GM18505 (cell line): ENCODE results near the gene LRRC4B.
"Not testable (repeated sequence)": the region's sequence is repeated elsewhere in the genome, so short reads cannot be mapped to it uniquely, and the experiment has no call there.

Source experiments
- ATAC-seq: cut with Tn5 transposase; IDR thresholded peaks from one replicate; pipeline ENCODE4 v1.9.1; 2021; ENCODE audit not compliant: unreplicated experiment
- POLR2A ChIP-seq: IDR thresholded peaks from 4 replicates; pipeline ENCODE4 v1.6.1; 2011; ENCODE audit warnings: borderline replicate concordance; ENCODE audit not compliant: insufficient read depth, insufficient read length; ENCODE audit errors: extremely low read depth

The LRRC4B gene

DNA sequence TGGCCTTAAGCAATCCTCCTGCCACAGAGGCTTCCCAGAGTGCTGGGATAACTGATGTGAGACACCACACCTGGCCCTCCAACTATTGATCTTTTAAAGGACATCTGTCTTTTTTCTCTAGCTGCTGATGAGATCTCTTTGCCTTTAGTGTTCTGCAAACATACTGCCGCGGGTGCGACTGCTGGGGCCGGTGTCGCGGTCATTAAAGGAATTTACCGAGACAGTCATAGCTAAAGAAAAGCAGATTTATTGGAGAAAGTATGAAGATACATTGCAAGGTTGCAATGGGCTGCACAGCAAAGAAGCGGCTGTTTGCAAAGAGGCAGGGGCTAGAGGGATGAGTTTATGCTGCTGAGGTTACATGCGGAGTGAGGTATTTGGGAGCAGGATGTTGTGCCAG, 31.2 kb upstream of the LRRC4B start:
- ATAC-seq: no peak

DNA sequence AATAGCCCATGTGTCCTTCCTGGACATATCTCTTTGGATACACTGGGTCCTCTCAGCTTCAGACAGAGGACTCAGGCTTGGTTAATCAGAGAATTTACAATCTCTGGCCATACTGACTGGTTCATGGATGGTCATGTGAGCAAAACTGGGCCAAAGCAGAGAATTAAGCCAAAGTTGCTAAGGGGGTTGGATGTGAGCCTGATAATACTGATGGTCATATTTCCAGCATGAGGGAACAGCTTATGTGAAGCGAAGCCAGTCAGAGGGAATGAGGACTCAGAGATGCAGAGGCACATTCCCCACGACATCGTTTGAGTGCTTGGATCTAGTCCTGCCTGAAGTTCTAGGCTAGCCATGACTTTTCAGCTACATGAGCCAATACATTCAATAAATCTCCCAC, 22.0 kb upstream of the LRRC4B start:
- no peak for TF ChIP-seq POLR2A
- no peak for ATAC-seq

More for the DNA sequence above, 31.2 kb upstream of the LRRC4B start:
- no peak for TF ChIP-seq POLR2A

GRCh38 chr19:50581795-50582660, 13.8 kb upstream of the LRRC4B start:
- ATAC-seq: not testable (repeated sequence)

GRCh38 chr19:50580970-50581634, 12.9 kb upstream of the LRRC4B start:
- TF ChIP-seq POLR2A: no peak
- no peak for ATAC-seq

- ATAC-seq: no peak
- no peak for TF ChIP-seq POLR2A
Observed at GRCh38 chr19:50580240-50580639, 12.0 kb upstream of the LRRC4B start.

DNA sequence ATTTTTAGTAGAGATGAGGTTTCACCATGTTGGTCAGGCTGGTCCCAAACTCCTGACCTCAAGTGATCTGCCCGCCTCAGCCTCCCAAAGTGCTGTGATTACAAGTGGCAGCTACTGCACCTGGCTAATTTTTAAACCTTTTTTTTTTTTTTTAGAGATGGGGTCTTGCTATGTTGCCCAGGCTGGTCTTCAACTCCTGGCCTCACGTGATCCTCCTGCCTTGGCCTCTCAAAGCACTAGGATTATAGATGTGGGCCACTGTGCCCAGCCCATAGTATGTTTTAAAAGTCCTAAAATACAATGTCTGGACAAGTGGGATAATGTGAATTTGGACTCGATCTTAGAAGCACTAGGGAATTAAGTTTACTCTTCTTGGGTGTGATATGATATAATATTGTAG, 8.5 kb upstream of the LRRC4B start:
- ATAC-seq: not testable (repeated sequence)

DNA sequence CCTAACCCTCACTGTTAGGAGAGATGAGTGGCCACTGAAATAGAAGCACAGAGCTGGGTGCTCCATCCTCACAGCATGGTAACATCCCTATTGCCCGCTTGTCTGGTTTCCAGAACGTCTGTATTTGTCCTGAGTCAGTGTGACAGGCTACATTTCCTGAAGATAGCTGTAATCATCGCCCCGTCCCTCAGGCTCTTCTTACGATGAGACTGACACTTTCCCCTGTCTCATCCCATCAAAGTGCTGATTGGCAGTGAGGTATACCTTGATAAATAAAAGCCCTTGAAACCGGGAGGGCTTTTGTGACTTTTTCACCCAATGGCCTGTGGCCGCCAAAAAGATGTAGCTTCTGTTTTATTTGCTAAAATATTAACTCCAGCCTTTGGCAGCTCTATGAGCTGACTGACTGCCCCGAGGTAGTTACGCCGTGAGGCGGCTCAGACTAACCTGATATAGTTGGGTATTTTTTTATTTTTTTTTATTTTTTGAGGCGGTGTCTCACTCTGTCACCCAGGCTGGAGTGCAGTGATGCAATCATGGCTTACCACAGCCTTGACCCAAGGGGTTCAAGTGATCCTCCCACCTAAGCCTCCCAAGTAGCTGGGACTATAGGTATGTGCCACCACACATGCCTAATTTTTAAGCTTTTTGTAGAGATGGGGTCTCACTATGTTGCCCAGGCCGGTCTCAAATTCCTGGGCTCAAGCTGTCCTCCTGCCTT, 5.7 kb upstream of the LRRC4B start:
- no peak for TF ChIP-seq POLR2A
- no peak for ATAC-seq

GRCh38 chr19:50570997-50571396, 2.8 kb upstream of the LRRC4B start:
- ATAC-seq: no peak
- TF ChIP-seq POLR2A: no peak

GRCh38 chr19:50569938-50570540, 1.8 kb upstream of the LRRC4B start:
- no peak for ATAC-seq

DNA sequence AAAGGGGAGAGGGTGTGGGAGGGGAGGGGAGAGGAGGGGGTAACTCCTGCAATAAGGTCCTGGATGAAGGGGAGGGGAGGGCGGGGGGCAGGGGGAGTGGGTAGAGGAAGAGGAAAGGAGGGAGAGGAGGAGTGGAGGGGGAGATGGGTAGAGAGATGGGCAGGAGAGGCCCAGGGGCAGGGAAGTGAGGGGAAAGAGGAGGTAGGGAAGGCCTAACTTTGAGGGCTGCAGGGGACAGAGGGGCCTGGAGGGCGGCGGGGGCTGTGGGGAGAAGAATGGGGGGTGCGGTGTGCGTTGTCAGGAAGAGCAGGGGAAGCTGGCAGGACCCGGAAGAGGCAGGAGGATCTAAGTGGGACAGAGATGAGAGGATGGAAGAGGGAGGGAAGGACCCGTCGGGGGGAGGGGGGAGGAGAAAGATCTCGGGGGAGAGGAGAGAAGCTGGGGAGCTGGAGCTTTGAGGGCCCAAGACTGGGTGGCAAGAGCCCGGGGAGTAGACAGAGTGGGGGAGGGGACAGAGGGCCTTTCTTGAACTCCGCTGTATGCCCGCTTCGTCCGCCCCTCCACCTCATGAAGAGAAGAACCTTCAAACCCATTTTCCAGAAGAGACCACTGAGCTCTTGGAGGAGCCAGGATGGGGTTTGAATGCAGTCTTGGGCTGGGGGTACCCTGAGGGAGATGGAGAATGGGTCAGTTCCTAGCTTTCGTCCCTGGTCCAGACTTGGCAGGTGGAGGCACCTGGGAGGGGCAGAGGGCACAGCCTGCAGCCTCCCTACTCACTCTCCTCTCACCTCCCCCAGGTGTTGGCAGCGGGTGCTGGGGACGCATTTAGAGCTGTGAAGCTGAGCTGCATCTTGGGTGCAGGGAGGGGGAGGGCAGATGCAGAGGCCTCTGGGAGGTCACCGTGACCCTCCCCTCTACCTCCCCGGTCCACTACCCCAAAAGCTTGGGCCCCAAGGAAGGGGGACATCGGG, 778 bp upstream of the LRRC4B start:
- ATAC-seq: no peak
- TF ChIP-seq POLR2A: no peak

More at GRCh38 chr19:50569938-50570540, 1.8 kb upstream of the LRRC4B start:
- no peak for TF ChIP-seq POLR2A

- no peak for TF ChIP-seq POLR2A
Observed at GRCh38 chr19:50567052-50567841, 988 bp downstream of the LRRC4B start.

More at GRCh38 chr19:50567052-50567841, 988 bp downstream of the LRRC4B start:
- no peak for ATAC-seq
